WTC11 (cell line): Measurements from ENCODE around the gene NBEA.

Experiments used
- ATF6 ChIP-seq: sonication (generic); formaldehyde crosslinking; IDR thresholded peaks from 2 replicates; pipeline ENCODE4 v1.8.1; 2023; ENCODE audit warnings: mild to moderate bottlenecking, missing genetic modification reagents
- CTCF ChIP-seq: fragments of 200-600 bp; IDR thresholded peaks from 2 replicates; pipeline ENCODE4 v1.8.0; 2022; ENCODE audit warnings: antibody characterized with exemption
- EMX1 ChIP-seq: fragments of 250-450 bp; sonication (Bioruptor Pico); IDR thresholded peaks from 2 replicates; pipeline ENCODE4 v1.8.0; 2021; ENCODE audit warnings: mild to moderate bottlenecking
- FOXJ3 ChIP-seq: sonication (generic); formaldehyde crosslinking; IDR thresholded peaks from 2 replicates; pipeline ENCODE4 v1.9.0; 2021; ENCODE audit warnings: missing genetic modification reagents, mild to moderate bottlenecking, borderline replicate concordance
- FOXP1 ChIP-seq: sonication (generic); formaldehyde crosslinking; IDR thresholded peaks from 2 replicates; pipeline ENCODE4 v1.8.0; 2022; ENCODE audit warnings: missing genetic modification reagents, mild to moderate bottlenecking, moderate library complexity, borderline replicate concordance
- GABPB1 ChIP-seq: sonication (generic); formaldehyde crosslinking; IDR thresholded peaks from 2 replicates; pipeline ENCODE4 v1.8.1; 2023; ENCODE audit warnings: mild to moderate bottlenecking, missing genetic modification reagents
- KAT7 ChIP-seq: sonication (generic); formaldehyde crosslinking; IDR thresholded peaks from 2 replicates; pipeline ENCODE4 v1.8.1; 2023; ENCODE audit warnings: missing genetic modification reagents, mild to moderate bottlenecking, borderline replicate concordance
- NFE2L1 ChIP-seq: sonication (generic); formaldehyde crosslinking; IDR thresholded peaks from 2 replicates; pipeline ENCODE4 v1.8.1; 2023; ENCODE audit warnings: missing genetic modification reagents
- NR3C1 ChIP-seq: sonication (generic); formaldehyde crosslinking; conservative IDR thresholded peaks from 2 replicates; pipeline ENCODE4 v1.8.1; 2023; ENCODE audit warnings: low read depth, mild to moderate bottlenecking, missing genetic modification reagents
- SP1 ChIP-seq: sonication (generic); formaldehyde crosslinking; conservative IDR thresholded peaks from 2 replicates; pipeline ENCODE4 v1.8.1; 2022; ENCODE audit warnings: missing genetic modification reagents
- STAT6 ChIP-seq: sonication (generic); formaldehyde crosslinking; conservative IDR thresholded peaks from 2 replicates; pipeline ENCODE4 v1.8.1; 2023; ENCODE audit warnings: mild to moderate bottlenecking, low read depth, missing genetic modification reagents, moderate library complexity
- TEAD4 ChIP-seq: sonication (generic); formaldehyde crosslinking; IDR thresholded peaks from 2 replicates; pipeline ENCODE4 v1.8.0; 2022; ENCODE audit warnings: mild to moderate bottlenecking, missing genetic modification reagents
- ZNF138 ChIP-seq: sonication (generic); formaldehyde crosslinking; conservative IDR thresholded peaks from 2 replicates; pipeline ENCODE4 v1.8.1; 2022; ENCODE audit warnings: mild to moderate bottlenecking, moderate library complexity, missing genetic modification reagents
- ZNF671 ChIP-seq: fragments of 250-450 bp; sonication (Bioruptor Pico); IDR thresholded peaks from 2 replicates; pipeline ENCODE4 v1.8.0; 2021; ENCODE audit warnings: mild to moderate bottlenecking

- TF ChIP-seq CTCF (no peak), ATF6 (CRISPR knock-in tag) (no peak), KAT7 (no peak), SP1 (CRISPR knock-in tag) (no peak), ZNF138 (CRISPR knock-in tag) (no peak), TEAD4 (CRISPR knock-in tag) (no peak), ZNF671 (CRISPR knock-in tag) (no peak), FOXJ3 (CRISPR knock-in tag) (no peak), FOXP1 (CRISPR knock-in tag) (no peak), NR3C1 (no peak), STAT6 (no peak), NFE2L1 (CRISPR knock-in tag) (no peak), EMX1 (CRISPR knock-in tag) (no peak), GABPB1 (CRISPR knock-in tag) (no peak)
These were observed 570.3 kb downstream of the NBEA start for GRCh38 chr13:35512271-35512920.
